Neural progenitor cell (in vitro differentiated cells): ENCODE measurements around the gene G3BP2.

ENCODE experiments used
- EZH2 ChIP-seq: fragments of 200-600 bp; sonication (generic); IDR thresholded peaks from 2 replicates; pipeline ENCODE4 v1.6.1; 2017; ENCODE audit warnings: antibody characterized with exemption, mild to moderate bottlenecking, moderate library complexity
- EZH2phosphoT487 ChIP-seq: fragments of 200-600 bp; sonication (generic); IDR thresholded peaks from 2 replicates; pipeline ENCODE4 v1.6.1; 2017; ENCODE audit warnings: antibody characterized with exemption
- TF ChIP-seq, protein P1 (sequence below): fragments of 200-600 bp; sonication (generic); IDR thresholded peaks from 2 replicates; pipeline ENCODE4 v1.5.1; 2017; ENCODE audit warnings: antibody characterized with exemption, mild to moderate bottlenecking

GRCh38 chr4:75662626-75663025, 10.6 kb downstream of the G3BP2 start:
- TF ChIP-seq, protein P1, sequence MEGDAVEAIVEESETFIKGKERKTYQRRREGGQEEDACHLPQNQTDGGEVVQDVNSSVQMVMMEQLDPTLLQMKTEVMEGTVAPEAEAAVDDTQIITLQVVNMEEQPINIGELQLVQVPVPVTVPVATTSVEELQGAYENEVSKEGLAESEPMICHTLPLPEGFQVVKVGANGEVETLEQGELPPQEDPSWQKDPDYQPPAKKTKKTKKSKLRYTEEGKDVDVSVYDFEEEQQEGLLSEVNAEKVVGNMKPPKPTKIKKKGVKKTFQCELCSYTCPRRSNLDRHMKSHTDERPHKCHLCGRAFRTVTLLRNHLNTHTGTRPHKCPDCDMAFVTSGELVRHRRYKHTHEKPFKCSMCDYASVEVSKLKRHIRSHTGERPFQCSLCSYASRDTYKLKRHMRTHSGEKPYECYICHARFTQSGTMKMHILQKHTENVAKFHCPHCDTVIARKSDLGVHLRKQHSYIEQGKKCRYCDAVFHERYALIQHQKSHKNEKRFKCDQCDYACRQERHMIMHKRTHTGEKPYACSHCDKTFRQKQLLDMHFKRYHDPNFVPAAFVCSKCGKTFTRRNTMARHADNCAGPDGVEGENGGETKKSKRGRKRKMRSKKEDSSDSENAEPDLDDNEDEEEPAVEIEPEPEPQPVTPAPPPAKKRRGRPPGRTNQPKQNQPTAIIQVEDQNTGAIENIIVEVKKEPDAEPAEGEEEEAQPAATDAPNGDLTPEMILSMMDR, result no peak
- no peak for TF ChIP-seq EZH2phosphoT487
- no peak for TF ChIP-seq EZH2
